GM18498 (cell line): ENCODE measurements around the gene NOL6.
A peak's percentile ranks its signal among the peaks of the same experiment; 100 is the strongest.
"Not testable (repeated sequence)": the region's sequence is repeated elsewhere in the genome, so short reads cannot be mapped to it uniquely, and the experiment has no call there.

Source experiments
- ATAC-seq: cut with Tn5 transposase; IDR thresholded peaks from one replicate; pipeline ENCODE4 v1.9.1; 2021; ENCODE audit warnings: mild to moderate bottlenecking, moderate library complexity; ENCODE audit not compliant: unreplicated experiment

Gene NOL6, protein sequence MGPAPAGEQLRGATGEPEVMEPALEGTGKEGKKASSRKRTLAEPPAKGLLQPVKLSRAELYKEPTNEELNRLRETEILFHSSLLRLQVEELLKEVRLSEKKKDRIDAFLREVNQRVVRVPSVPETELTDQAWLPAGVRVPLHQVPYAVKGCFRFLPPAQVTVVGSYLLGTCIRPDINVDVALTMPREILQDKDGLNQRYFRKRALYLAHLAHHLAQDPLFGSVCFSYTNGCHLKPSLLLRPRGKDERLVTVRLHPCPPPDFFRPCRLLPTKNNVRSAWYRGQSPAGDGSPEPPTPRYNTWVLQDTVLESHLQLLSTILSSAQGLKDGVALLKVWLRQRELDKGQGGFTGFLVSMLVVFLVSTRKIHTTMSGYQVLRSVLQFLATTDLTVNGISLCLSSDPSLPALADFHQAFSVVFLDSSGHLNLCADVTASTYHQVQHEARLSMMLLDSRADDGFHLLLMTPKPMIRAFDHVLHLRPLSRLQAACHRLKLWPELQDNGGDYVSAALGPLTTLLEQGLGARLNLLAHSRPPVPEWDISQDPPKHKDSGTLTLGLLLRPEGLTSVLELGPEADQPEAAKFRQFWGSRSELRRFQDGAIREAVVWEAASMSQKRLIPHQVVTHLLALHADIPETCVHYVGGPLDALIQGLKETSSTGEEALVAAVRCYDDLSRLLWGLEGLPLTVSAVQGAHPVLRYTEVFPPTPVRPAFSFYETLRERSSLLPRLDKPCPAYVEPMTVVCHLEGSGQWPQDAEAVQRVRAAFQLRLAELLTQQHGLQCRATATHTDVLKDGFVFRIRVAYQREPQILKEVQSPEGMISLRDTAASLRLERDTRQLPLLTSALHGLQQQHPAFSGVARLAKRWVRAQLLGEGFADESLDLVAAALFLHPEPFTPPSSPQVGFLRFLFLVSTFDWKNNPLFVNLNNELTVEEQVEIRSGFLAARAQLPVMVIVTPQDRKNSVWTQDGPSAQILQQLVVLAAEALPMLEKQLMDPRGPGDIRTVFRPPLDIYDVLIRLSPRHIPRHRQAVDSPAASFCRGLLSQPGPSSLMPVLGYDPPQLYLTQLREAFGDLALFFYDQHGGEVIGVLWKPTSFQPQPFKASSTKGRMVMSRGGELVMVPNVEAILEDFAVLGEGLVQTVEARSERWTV

DNA sequence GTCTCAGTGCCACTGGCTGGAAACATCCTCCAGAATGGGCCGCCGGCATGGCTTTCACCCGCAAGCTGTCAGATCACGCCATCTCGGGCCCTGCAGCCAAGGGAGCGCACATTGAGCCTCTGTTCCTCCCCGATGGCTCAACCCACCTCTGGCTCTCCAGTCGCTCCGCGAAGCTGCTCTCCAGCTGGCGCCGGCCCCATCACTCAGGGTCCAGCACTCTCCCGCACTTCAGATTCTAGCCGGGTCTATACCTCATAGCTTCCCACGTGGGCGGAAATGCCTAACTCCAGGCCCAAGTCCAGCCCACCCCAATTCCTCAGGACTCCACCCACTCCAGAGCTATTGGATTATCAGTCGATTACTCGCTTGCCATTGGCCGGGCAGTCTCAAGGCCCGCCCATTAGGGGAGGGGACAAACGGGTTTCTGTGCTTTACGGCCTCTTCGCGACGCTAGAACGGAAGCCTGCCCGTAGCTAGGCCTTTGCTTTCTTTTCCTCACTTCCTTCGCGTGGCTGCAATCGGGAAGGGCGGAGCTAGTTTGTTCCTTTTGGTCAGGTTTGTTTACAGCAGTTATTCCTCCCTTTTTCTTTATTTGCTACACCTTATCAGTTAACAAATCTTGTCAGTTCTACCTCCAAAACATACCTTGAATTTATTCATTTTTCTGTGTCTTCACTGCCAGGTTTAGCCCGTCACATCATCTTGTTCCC lies at the start of gene NOL6:
Gene NOL6 (minus strand): TSS at position 282 of the 710 bp plus-strand sequence. CDS start 82 bp downstream, at position 200.
- ATAC-seq: peak; percentile 99

DNA sequence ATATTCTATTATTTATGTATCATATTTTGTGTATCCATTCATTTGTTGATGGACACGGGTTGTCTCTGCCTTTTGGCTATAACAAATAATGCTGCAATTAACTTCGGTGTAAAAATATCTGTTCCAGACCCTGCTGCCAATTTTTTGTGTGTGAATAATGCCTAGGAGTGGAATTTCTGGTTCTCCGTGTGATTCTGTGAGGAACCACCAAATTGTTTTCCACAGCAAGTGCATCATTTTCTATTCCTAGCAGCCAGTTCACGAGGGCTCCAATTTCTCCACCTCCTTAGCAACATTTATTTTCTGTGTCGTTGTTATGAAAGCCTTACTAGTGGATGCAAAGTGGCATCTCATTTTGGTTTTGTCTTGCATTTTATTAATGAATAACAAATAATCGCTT lies 48.1 kb upstream of the NOL6 start:
- ATAC-seq: not testable (repeated sequence)

DNA sequence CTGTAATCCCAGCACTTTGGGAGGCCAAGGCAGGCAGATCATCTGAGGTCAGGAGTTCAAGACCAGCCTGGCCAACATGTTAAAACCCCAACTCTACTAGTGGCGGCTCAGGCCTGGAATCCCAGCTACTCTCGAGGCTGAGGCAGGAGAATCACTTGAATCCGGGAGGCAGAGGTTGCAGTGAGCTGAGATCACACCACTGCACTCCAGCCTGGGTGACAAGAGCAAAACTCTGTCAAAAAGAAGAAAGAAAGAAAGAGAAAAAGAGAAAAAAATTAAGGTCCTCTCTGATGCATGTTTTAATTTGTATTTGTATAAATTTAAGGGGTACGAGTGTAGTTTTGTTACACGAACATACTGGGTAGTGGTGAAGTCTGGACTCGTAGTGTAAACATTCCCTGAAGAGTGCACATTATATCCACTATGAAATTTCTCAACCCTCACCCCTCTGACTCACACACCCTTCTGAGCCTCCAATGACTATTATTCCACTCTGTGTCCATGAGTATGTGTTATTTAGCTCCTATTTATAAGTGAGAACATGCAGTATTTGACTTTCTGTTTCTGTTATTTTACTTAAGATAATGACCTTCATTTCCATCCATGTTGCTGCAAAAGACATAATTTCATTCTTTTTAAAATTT lies 44.3 kb upstream of the NOL6 start:
- ATAC-seq: not testable (repeated sequence)

DNA sequence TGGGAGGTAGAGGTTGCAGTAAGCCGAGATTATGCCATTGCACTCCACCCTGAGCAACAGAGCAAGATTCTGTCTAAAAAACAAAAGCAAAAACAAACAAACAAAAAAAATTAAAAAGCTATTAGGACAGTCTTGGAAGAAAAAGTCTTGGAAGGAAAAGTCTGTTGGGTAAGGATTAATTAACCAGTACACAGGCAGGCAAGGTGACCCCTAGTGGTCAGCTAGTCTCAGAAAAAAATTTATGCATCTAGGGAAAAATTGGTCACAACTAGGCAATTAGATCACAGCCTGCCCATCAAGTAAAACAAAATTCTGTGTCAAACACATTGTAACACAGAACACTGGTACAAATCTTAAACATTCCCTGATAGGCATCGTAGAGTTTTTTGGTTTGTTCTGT lies 43.6 kb upstream of the NOL6 start:
- ATAC-seq: no peak

DNA sequence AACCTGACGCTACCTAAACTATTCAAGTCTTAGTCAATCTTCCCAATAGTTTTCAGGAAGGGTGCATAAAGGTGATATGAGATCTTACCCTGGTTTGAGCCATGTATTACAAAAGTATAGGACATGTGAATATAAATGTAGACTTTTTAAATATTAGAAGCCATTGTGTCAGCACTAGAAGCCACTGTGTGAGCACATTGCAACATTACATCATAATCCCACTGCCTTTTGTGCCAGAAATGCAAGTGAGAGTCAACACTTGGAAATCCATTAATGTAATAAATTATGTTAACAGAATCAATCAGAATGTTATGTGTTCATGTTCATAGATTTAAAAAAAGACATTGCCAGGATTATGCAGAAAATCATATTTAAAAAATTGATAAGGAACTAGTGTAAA lies 42.7 kb upstream of the NOL6 start:
- ATAC-seq: not testable (repeated sequence)

DNA sequence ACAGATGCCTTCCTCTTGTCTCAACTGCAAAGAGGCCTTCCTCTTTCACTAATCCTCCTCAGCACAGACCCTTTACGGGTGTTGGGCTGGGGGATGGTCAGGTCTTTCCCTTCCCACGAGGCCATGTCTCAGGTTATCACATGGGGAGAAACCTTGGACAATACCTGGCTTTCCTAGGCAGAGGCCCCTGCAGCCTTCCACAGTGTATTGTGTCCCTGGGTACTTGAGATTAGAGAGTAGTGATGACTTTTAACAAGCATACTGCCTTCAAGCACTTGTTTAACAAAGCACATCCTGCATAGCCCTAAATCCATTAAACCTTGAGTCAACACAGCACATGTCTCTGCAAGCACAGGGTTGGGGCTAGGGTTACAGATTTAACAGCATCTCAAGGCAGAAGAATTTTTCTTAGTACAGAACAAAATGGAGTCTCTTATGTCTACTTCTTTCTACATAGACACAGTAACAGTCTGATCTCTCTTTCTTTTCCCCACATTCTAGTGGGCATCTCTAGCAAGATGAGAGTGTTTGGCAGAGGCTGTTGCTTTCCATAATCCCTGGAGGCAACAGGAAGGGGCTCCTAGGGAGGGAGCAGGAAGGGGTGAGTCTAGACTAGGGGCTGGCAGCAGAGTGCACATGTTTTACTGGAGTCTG lies 41.7 kb upstream of the NOL6 start:
- not testable (repeated sequence) for ATAC-seq

DNA sequence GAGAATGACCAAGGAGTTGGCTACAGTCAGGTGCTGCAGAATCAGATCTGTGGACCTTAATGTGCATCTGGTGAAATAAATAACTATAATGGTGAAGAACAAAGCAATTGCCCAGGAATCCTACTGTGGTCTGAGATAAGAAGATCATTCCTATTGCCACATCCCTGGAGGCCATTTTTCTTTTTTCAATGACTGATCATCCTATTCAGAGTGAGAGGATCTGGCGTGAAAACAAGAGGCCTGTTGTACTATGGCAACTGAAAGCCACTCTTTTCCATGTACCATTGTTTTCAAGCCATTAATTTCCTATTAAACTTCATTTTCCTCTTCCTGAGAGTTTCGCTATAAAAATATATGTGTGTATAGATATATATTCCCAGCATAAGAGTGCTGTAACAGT lies 38.8 kb upstream of the NOL6 start:
- not testable (repeated sequence) for ATAC-seq

DNA sequence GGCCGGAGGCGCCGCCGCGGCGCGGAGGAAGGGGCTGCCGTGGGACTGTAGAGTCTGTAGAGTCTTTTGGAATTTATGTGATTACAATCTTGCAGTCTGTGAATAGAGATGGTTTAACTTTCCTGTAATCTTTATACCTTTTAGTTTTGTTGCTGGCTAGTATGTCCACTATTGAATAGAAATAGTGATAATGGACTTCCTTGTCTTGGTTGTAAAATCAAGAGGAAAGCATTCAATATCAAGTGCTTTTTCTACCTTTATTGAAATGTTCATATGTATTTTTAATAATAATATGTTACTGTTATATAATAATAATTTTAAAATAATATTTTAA lies 37.4 kb upstream of the NOL6 start:
- not testable (repeated sequence) for ATAC-seq

DNA sequence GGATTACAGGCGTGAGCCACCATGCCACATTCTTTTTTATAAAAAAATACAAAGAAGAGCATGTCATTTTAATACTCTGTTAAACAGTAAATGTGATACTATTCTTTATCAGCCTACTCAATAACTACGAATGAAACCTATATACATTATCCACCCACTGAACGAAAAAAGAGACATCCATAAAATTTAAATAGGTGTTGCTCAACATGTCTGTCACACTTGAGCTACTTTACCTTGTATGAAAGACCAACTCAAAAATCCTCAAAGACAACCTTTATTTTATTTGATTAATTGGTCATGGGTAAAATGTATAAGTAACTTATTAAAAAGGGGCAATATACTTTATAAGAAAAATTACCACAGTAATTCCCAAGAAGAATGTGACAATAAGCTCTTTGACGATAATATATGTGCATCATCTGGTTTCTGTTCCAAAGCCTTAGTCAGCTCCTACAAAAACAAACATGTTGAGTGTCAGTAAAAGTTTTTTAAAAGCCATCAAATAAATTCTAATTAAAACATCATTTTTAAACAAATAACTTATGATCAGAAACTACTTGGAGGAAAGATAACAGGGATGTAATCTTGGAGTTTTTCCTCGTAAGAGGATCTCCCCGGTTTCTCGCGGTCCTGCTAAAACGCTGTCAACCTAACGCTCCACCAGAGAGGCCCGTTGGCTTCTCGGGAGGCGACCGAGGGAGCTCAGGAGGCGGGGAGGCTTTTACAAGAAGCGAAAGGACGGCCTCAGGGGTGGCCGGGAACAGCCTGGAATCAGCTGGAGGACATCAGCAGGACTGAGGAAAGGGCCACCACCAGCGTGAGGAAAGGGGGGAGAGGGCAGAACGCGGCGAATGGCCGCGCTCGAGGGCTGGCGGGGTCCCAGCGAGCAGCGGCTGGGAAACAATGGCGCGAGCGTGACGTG lies 36.8 kb upstream of the NOL6 start:
- ATAC-seq: peak; percentile 85

DNA sequence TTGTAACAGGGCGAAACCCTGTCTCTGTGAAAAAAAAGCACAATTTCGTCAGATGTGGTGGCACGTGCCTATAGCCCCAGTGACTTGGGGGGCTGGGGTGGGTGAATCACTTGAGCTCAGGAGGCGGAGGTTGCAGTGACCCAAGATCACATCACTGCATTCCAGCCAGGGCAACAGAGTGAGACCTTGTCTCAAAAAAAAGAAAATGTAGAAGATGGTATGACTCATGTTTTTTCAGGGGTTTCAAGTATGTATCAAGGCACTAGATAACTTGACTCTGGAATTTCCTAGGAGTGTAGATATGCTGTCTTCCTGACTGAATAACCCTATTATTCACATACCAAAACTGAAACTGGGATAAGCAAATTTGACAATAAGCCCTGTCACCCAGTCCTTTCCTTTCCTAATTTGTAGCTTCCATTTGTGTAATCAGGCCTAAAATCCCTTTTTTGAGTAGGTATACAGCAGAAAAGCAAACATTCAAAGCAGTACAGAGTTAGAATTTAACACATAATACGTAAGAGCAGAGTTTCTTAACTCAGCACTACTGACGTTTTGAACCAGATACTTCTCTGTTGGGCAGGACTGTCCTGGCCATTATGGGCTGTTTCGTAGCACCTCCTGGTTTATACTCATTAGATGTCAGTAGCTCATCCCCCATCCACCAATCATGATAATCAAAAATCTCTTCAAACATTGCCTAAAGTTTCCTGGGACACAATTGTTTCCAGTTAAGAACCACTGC lies 33.1 kb upstream of the NOL6 start:
- no peak for ATAC-seq

DNA sequence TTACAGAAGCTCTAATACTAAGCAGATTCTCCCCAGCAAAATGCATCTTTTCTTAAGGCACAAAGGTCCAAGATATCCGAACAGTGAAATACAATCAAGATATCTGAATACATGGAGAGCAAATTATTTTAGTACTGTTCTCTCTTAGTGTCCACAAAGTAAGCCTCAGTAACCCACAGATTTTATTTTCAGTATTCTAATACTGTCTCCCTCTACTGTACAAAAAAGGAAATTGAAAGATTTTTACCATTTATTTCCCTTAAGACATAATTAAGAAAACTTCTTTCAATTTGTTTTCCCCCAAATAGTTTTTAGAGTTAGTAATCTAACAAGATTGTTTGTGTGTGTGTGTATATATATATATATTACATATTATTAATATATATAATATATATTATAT lies 24.7 kb upstream of the NOL6 start:
- no peak for ATAC-seq

DNA sequence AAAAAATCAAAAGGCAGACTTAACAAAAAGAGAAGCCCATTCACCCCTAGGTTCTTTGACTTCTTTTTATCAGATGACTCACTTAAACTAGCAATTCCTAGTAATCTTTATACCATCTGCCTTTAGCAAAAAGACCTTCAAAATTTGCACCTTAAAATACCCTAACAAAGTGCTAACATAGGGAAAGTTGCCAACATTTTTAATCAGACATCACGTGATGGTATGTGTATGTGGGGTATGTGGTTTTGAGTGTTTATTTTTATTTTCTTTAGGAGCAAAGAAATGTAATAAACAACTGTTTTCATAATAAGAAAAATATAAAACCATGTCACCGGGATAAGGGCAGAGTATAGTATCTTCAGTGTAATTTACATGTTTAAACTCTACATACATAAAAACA lies 20.1 kb upstream of the NOL6 start:
- ATAC-seq: not testable (repeated sequence)

DNA sequence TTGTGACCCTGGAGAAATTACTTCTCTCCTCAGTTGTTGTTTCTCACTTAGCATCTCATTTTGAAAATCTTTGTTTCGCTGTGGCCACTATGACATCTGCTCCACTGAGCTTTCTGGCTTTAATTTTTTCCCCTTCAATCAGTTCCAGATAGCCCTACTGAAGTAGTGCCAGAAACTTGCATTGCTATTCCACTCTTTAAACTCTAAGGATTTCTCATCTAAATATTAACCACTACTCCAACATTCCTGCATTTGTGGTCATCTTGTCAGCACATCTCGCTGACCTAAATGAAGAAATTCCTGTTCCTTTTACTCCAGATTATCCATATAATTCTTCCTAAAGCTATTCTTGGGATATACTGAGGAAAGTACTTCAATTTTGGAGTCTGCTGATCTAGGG lies 15.3 kb upstream of the NOL6 start:
- no peak for ATAC-seq

DNA sequence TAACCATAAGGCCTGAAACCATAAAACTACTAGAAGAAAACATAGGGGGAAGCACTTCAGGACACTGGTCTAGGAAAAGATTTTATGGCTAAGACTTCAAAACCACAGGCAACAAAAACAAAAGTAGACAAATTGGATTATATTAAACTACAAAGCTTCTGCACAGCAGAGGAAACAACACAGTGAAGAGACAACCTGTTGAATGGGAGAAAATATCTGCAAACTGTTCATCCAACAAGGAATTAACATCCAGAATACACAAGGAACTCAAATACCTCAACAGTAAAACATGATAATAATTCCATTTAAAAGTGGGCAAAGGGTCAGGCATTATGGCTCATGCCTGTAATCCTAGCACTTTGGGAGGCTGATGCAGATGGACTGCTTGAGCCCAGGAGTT lies 11.6 kb upstream of the NOL6 start:
- not testable (repeated sequence) for ATAC-seq

DNA sequence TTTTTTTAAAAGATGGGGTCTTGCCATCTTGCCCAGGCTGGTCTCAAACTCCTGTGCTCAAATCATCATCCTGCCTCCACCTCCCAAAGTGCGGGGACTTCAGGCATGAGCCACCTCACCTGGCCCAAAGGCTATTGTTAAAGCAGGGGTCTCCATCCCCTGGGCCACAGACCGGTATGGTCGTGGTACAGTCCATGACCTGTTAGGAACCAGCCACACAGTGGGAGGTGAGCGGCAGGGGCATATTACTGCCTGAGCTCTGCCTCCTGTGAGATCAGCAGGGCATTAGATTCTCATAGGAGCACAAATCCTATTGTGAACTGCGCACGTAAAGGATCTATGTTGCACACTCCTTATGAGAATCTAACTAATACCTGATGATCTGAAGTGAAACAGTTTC lies 7.3 kb upstream of the NOL6 start:
- ATAC-seq: no peak

DNA sequence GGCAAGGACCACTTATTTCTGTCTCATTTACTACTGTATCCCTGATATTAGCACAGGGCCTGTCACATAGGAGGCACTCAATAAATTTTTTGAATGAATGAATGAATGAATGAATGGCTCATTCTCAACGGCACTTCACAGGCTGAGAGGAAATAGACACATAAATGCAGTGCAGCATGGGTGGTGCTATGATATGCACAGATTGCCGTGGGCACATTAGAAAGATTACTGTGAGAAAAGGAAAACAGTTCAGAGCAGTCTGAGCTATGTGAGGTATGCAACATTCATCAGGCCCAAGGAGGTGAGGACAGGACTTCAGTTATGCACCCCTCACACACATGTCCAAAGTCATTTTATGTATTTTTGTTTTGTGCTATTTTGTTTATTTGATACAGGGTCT lies 6.4 kb upstream of the NOL6 start:
- ATAC-seq: no peak

DNA sequence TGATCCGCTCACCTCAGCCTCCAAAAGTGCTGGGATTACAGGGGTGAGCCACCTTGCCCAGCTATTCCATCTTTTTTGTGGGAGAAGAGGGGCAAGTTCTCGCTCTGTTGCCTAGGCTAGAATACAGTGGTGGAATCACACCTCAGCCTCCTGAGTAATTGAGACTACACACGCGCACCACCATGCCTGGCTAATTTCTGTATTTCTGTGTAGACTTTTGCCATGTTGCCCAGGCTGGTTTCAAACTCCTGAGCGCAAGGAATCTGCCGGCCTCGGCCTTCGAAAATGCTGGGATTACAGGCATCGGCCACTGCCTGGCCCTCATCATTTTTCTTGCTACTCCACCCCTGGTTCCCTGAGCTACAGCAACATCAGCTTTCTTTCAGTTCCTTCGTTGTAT lies 2.8 kb upstream of the NOL6 start:
- ATAC-seq: no peak

DNA sequence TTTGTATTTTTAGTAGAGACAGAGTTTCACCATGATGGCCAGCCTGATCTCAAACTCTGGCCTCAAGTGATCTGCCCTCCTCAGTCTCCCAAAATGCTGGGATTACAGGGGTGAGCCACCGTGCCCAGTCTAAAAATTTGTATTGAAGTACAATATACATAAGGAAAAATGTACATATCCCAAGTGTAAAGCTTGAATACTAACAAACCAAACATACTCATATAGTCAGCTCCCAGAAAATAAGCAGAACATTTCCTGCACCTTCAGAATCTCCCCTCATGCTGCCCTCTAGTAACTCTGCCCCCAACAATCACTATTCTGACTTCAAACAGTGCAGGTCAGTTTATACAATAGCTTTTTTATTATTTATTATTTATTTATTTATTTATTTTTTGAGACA lies 1.6 kb upstream of the NOL6 start:
- no peak for ATAC-seq
